Measurements from ENCODE around the gene KCNQ4.

The KCNQ4 gene

DNA sequence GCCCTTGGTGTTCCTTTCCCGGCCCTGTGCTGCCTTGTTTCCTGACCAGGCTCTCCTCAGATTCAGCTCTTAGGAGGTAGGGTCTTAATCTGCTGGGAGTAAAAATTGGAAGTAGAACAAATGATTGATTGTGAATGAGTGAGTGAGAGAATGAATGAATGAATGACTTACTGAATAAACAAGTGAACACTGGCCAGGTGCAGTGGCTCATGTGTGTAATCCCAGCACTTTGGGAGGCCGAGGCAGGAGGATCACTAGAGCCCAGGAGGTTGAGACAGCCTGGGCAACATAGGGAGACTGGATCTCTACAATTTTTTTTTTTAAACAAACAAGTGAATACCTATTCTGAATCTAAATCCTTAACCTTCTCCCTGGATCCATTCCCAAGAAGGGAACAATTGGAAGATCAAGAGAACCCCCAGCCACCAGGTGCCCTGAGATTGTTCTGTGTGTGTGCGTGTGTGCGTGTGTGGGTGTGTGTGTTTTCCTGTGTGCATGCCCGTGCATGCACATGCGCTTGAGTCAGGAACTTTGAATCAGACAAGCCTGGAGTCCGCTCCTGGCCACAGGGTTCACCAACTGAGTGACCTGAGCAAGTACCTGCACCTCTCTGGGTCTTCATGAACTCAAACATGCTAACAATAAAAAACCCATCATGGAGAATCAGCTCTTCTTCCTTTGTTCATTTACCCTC is 102.9 kb downstream of the KCNQ4 start:
- no peak overlapping the region for H3K4me3 ChIP-seq (ENCODE audit: control insufficient read depth, low read depth, low read length)
- no peak for DNase-seq (ENCODE audit: low read depth)
- no peak for TF ChIP-seq CTCF (conservative IDR thresholded peaks at IDR 0.05; ENCODE audit: control insufficient read depth, insufficient read depth, low read depth, low read length)

GRCh38 chr1:40887012-40887378 is 103.4 kb downstream of the KCNQ4 start:
- no peak for DNase-seq (ENCODE audit: low read depth)
- TF ChIP-seq CTCF (conservative IDR thresholded peaks at IDR 0.05; ENCODE audit: control insufficient read depth, insufficient read depth, low read depth, low read length), result no peak
- no peak overlapping the region for H3K4me3 ChIP-seq (ENCODE audit: control insufficient read depth, low read depth, low read length)

- DNase-seq (ENCODE audit: low read depth), result no peak
- no peak for TF ChIP-seq CTCF (conservative IDR thresholded peaks at IDR 0.05; ENCODE audit: control insufficient read depth, insufficient read depth, low read depth, low read length)
- no peak overlapping the region for H3K4me3 ChIP-seq (ENCODE audit: control insufficient read depth, low read depth, low read length)
These were observed 104.1 kb downstream of the KCNQ4 start for GRCh38 chr1:40887652-40888051.

All from fibroblast of mammary gland (primary cell).